Caco-2 (cell line): Measurements from ENCODE around the gene MTG1. TPM values are rescaled to one million over a fixed set of nuclear protein-coding genes. Genes with fewer than 3 reads are reported as not detected.
"Not testable (repeated sequence)": the region's sequence is repeated elsewhere in the genome, so short reads cannot be mapped to it uniquely, and the experiment has no call there.

Experiments used
- BruUV-seq: library from RNA; stranded (reverse); fragments of 400-500 nt; replicated peaks from 2 replicates; lab custom pipeline; 2021; lab: Mats Ljungman, UMichigan
- CTCF ChIA-PET: fragments of 300-600 bp; sonication (Branson Sonifier 250); formaldehyde crosslinking; loops from one replicate; lab custom pipeline; 2022; ENCODE audit warnings: antibody characterized with exemption; lab: Charles Lee
- POLR2A ChIA-PET: fragments of 300-600 bp; sonication (Branson Sonifier 250); formaldehyde crosslinking; loops from one replicate; lab custom pipeline; 2022; ENCODE audit warnings: antibody characterized with exemption; lab: Charles Lee
- DNase-seq, 2 experiments: peaks; one replicate each; pipeline versions ENCODE4 v3.0.0 to v3.0.0-alpha.2; 2020 to 2022
- H3K27me3 ChIP-seq: replicated peaks from 2 replicates; pipeline ENCODE4 v1.6.0; 2011; ENCODE audit warnings: low read length; ENCODE audit not compliant: control insufficient read depth, insufficient read depth
- H3K36me3 ChIP-seq: 2 replicates; pipeline ENCODE4 v1.5.1; 2011; ENCODE audit warnings: low read length; ENCODE audit not compliant: control insufficient read depth, insufficient read depth
- H3K4me1 ChIP-seq: fragments of 250-450 bp; sonication (Bioruptor Pico); 2 replicates; pipeline ENCODE4 v1.5.1; 2020; ENCODE audit warnings: mild to moderate bottlenecking
- H3K4me3 ChIP-seq: 2 replicates; pipeline ENCODE4 v1.5.1; 2011; ENCODE audit warnings: low read depth, mild to moderate bottlenecking, control low read depth, low read length
- H3K9me3 ChIP-seq: fragments of 250-450 bp; sonication (Bioruptor Pico); 2 replicates; pipeline ENCODE4 v1.5.1; 2020; ENCODE audit warnings: mild to moderate bottlenecking, moderate library complexity
- H3K27ac Mint-ChIP-seq: one replicate; pipeline ENCODE4 v1.8.0; 2022; ENCODE audit warnings: mixed read lengths; ENCODE audit not compliant: unreplicated experiment
- H3K27me3 Mint-ChIP-seq: one replicate; pipeline ENCODE4 v1.8.0; 2022; ENCODE audit warnings: mixed read lengths; ENCODE audit not compliant: insufficient read depth, unreplicated experiment
- H3K36me3 Mint-ChIP-seq: one replicate; pipeline ENCODE4 v1.8.0; 2022; ENCODE audit warnings: mild to moderate bottlenecking, mixed read lengths; ENCODE audit not compliant: insufficient read depth, unreplicated experiment
- H3K4me1 Mint-ChIP-seq: one replicate; pipeline ENCODE4 v1.8.0; 2022; ENCODE audit warnings: low read depth, mixed read lengths; ENCODE audit not compliant: unreplicated experiment
- H3K4me3 Mint-ChIP-seq: one replicate; pipeline ENCODE4 v1.8.0; 2022; ENCODE audit warnings: mild to moderate bottlenecking, moderate library complexity, mixed read lengths; ENCODE audit not compliant: unreplicated experiment
- H3K9me3 Mint-ChIP-seq: one replicate; pipeline ENCODE4 v1.8.0; 2022; ENCODE audit warnings: mixed read lengths; ENCODE audit not compliant: unreplicated experiment
- CTCF ChIP-seq, 2 experiments: fragments of 200-600 bp in 1 of 2; IDR thresholded peaks; 1 replicate in 1 of 2; 2 replicates in 1 of 2; pipeline versions ENCODE4 v1.5.1 to v1.8.0; 2011 to 2022; ENCODE audit warnings: antibody characterized with exemption in 1 of 2, control low read depth in 1 of 2, inconsistent platforms in 1 of 2, low read depth in 1 of 2, low read length in 1 of 2, mild to moderate bottlenecking in 1 of 2, moderate library complexity in 1 of 2; ENCODE audit not compliant: insufficient read depth in 1 of 2, severe bottlenecking in 1 of 2, unreplicated experiment in 1 of 2
- intact Hi-C: fragments of 100-400 bp; cut with micrococcal nuclease; formaldehyde crosslinking; loops from one replicate; pipeline ENCODE4 v1.10.0; 2022; ENCODE audit not compliant: unreplicated experiment
- total RNA-seq: library from RNA; stranded (reverse); gene quantifications from 2 replicates; pipeline ENCODE4 v1.2.3, GENCODE V29; 2022

Gene MTG1
- total RNA-seq, 1 experiment from 2014 or later, result 113 TPM

- CTCF ChIA-PET, result no interaction called here
- POLR2A ChIA-PET, result no interaction called here
- intact Hi-C loops, result no loop called here
- Mint-ChIP-seq H3K9me3 (peaks cover 53% of the 10 kb centered on the region), H3K4me3 (no peak overlapping the region), H3K27ac (no peak overlapping the region), H3K36me3 (peaks cover 89% of the 10 kb centered on the region), H3K27me3 (no peaks in the 10 kb centered on the region), H3K4me1 (peaks cover 6% of the 10 kb centered on the region)
- H3K36me3 ChIP-seq, result peaks cover 4% of the 10 kb centered on the region; the same call in 1 of the 2 replicates
- no peaks in the 10 kb centered on the region for H3K4me1 ChIP-seq
- H3K4me3 ChIP-seq, result no peak overlapping the region
- TF ChIP-seq CTCF (IDR thresholded peaks at IDR 0.05; ENCODE audit: insufficient read depth in 1 of 2, low read depth in 1 of 2, low read length in 1 of 2, severe bottlenecking in 1 of 2, unreplicated experiment in 1 of 2), result no peak
- DNase-seq, result no peak
- H3K27me3 ChIP-seq, result no peaks in the 10 kb centered on the region
- peaks cover 20% of the 10 kb centered on the region for H3K9me3 ChIP-seq
- no TSS peak for BruUV-seq
Measured at GRCh38 chr10:133412381-133412711, 18.4 kb downstream of the MTG1 start.

DNA sequence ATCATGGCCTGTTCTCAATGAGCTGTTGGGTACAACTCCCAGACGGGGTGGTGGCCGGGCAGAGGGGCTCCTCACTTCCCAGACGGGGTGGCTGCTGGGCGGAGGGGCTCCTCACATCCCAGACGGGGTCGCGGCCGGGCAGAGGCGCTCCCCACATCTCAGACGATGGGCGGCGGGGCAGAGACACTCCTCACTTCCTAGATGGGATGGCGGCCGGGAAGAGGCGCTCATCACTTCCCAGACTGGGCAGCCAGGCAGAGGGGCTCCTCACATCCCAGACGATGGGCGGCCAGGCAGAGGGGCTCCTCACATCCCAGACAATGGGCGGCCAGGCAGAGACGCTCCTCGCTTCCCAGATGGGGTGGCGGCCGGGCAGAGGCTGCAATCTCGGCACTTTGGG, 20.4 kb downstream of the MTG1 start:
- H3K27ac Mint-ChIP-seq, H3K36me3 ChIP-seq, H3K4me1 ChIP-seq, H3K4me3 Mint-ChIP-seq, H3K4me1 Mint-ChIP-seq, CTCF ChIA-PET, POLR2A ChIA-PET, H3K4me3 ChIP-seq, H3K27me3 Mint-ChIP-seq, BruUV-seq, DNase-seq, intact Hi-C loops, H3K27me3 ChIP-seq: not testable (repeated sequence)
- H3K9me3 ChIP-seq, result peaks cover 20% of the 10 kb centered on the region
- H3K36me3 Mint-ChIP-seq, result peaks cover 81% of the 10 kb centered on the region
- H3K9me3 Mint-ChIP-seq, result peaks cover 44% of the 10 kb centered on the region

DNA sequence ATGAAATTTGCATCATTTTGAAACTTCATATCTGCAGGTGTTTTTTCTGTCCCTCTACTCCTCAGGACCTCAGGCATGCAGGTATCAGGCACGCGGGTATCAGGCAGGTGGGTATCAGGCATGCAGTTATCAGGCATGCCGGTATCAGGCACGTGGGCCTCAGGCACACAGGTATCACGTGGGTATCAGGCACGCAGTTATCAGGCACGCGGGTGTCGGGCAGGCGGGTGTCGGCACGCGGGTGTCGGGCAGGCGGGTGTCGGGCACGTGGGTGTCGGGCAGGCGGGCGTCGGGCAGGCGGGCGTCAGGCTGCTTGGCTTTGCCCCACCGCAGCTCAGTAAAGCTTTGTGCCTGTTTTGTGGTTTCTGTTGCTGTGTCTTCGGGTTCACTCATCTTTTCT, 21.8 kb downstream of the MTG1 start:
- H3K27ac Mint-ChIP-seq, result no peak overlapping the region
- peaks cover 16% of the 10 kb centered on the region for H3K9me3 ChIP-seq
- no peaks in the 10 kb centered on the region for H3K27me3 ChIP-seq
- H3K9me3 Mint-ChIP-seq, result peaks cover 30% of the 10 kb centered on the region
- no peak for DNase-seq
- CTCF ChIA-PET, result no interaction called here
- no TSS peak for BruUV-seq
- H3K4me3 Mint-ChIP-seq, result no peak overlapping the region
- H3K4me1 ChIP-seq, result no peaks in the 10 kb centered on the region
- H3K36me3 ChIP-seq, result peaks cover 1% of the 10 kb centered on the region
- TF ChIP-seq CTCF (IDR thresholded peaks at IDR 0.05; ENCODE audit: insufficient read depth in 1 of 2, low read depth in 1 of 2, low read length in 1 of 2, severe bottlenecking in 1 of 2, unreplicated experiment in 1 of 2), result no peak
- POLR2A ChIA-PET, result no interaction called here
- H3K4me1 Mint-ChIP-seq, result no peaks in the 10 kb centered on the region
- no peak overlapping the region for H3K4me3 ChIP-seq
- no peaks in the 10 kb centered on the region for H3K27me3 Mint-ChIP-seq
- peaks cover 80% of the 10 kb centered on the region for H3K36me3 Mint-ChIP-seq
- intact Hi-C loops, result no loop called here
